GM12878 (cell line): Measurements from ENCODE around the gene SHROOM1.

ENCODE experiments used
- CHD1 ChIP-seq: IDR thresholded peaks from 2 replicates; pipeline ENCODE4 v1.6.1; 2012; ENCODE audit warnings: low read depth, low read length, improper control_type of control experiment
- EP300 ChIP-seq, 2 experiments: fragments of 150-350 bp in 1 of 2; IDR thresholded peaks; 2 replicates each; pipeline ENCODE4 v1.6.1; 2011 to 2012; ENCODE audit warnings: low read depth in 2 of 2, low read length in 2 of 2, borderline replicate concordance in 1 of 2, improper control_type of control experiment in 1 of 2, inconsistent platforms in 1 of 2; ENCODE audit not compliant: control insufficient read depth in 1 of 2
- EZH2 ChIP-seq: IDR thresholded peaks from 2 replicates; pipeline ENCODE4 v1.6.1; 2012; ENCODE audit warnings: low read depth, mild to moderate bottlenecking, control low read depth, inconsistent platforms, low read length, borderline replicate concordance; ENCODE audit not compliant: control insufficient read depth
- NRF1 ChIP-seq: conservative IDR thresholded peaks from 2 replicates; pipeline ENCODE4 v1.6.1; 2011; ENCODE audit warnings: mild to moderate bottlenecking, low read depth, low read length, improper control_type of control experiment
- PML ChIP-seq: IDR thresholded peaks from 2 replicates; pipeline ENCODE4 v1.6.1; 2012; ENCODE audit warnings: low read length, inconsistent platforms
- POLR2A ChIP-seq: IDR thresholded peaks from 2 replicates; pipeline ENCODE4 v1.6.1; 2011; ENCODE audit warnings: low read depth, mild to moderate bottlenecking, low read length
- SP1 ChIP-seq: IDR thresholded peaks from one replicate; pipeline ENCODE4 v1.6.1; 2011; ENCODE audit warnings: low read depth, low read length
- TF ChIP-seq, protein P1 (sequence below): IDR thresholded peaks from 2 replicates; pipeline ENCODE4 v1.6.1; 2012; ENCODE audit warnings: mild to moderate bottlenecking, low read depth, low read length
- TF ChIP-seq, protein P2 (sequence below), 3 experiments: IDR thresholded peaks in 2 of 3; conservative IDR thresholded peaks in 1 of 3; 2 replicates each; pipeline ENCODE4 v1.5.1; 2011; ENCODE audit warnings: low read depth in 3 of 3, low read length in 3 of 3, mild to moderate bottlenecking in 3 of 3, control low read depth in 2 of 3, moderate library complexity in 2 of 3, inconsistent platforms in 1 of 3, mixed read lengths in 1 of 3; ENCODE audit not compliant: control insufficient read depth in 2 of 3, insufficient read depth in 1 of 3; ENCODE audit errors: extremely low read depth in 1 of 3

DNA sequence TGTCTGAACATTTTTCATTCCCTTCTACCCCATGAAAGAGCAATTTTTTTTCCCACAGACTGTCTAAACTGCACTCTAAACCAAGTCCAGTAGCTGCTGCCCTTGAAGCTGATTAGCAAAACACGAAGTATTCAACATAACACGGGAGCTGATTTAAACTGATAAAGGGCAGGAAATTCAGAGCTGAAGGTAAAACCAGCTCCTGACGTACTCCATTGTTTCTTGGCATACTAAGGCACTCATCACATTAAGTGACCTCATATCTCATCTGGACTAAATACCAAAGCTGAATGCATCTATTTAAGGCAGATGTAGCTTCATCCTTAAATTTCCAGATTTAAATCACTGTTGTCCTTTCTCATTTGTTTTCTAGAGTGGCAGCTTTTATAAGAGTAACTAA lies 23.9 kb upstream of the SHROOM1 start:
- TF ChIP-seq EP300 (IDR thresholded peaks at IDR 0.05; ENCODE audit: borderline replicate concordance in 1 of 2, control insufficient read depth in 1 of 2, low read depth in 2 of 2, low read length in 2 of 2) (no peak), NRF1 (no peak), CHD1 (no peak), EZH2 (no peak), SP1 (no peak), POLR2A (no peak), PML (no peak)
- TF ChIP-seq, protein P1, sequence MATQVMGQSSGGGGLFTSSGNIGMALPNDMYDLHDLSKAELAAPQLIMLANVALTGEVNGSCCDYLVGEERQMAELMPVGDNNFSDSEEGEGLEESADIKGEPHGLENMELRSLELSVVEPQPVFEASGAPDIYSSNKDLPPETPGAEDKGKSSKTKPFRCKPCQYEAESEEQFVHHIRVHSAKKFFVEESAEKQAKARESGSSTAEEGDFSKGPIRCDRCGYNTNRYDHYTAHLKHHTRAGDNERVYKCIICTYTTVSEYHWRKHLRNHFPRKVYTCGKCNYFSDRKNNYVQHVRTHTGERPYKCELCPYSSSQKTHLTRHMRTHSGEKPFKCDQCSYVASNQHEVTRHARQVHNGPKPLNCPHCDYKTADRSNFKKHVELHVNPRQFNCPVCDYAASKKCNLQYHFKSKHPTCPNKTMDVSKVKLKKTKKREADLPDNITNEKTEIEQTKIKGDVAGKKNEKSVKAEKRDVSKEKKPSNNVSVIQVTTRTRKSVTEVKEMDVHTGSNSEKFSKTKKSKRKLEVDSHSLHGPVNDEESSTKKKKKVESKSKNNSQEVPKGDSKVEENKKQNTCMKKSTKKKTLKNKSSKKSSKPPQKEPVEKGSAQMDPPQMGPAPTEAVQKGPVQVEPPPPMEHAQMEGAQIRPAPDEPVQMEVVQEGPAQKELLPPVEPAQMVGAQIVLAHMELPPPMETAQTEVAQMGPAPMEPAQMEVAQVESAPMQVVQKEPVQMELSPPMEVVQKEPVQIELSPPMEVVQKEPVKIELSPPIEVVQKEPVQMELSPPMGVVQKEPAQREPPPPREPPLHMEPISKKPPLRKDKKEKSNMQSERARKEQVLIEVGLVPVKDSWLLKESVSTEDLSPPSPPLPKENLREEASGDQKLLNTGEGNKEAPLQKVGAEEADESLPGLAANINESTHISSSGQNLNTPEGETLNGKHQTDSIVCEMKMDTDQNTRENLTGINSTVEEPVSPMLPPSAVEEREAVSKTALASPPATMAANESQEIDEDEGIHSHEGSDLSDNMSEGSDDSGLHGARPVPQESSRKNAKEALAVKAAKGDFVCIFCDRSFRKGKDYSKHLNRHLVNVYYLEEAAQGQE: no peak
- TF ChIP-seq, protein P2, sequence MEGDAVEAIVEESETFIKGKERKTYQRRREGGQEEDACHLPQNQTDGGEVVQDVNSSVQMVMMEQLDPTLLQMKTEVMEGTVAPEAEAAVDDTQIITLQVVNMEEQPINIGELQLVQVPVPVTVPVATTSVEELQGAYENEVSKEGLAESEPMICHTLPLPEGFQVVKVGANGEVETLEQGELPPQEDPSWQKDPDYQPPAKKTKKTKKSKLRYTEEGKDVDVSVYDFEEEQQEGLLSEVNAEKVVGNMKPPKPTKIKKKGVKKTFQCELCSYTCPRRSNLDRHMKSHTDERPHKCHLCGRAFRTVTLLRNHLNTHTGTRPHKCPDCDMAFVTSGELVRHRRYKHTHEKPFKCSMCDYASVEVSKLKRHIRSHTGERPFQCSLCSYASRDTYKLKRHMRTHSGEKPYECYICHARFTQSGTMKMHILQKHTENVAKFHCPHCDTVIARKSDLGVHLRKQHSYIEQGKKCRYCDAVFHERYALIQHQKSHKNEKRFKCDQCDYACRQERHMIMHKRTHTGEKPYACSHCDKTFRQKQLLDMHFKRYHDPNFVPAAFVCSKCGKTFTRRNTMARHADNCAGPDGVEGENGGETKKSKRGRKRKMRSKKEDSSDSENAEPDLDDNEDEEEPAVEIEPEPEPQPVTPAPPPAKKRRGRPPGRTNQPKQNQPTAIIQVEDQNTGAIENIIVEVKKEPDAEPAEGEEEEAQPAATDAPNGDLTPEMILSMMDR (IDR thresholded peaks at IDR 0.05 in 2 of 3, conservative IDR thresholded peaks at IDR 0.05 in 1 of 3; ENCODE audit: control insufficient read depth in 2 of 3, extremely low read depth in 1 of 3, insufficient read depth in 1 of 3, low read depth in 3 of 3, low read length in 3 of 3): no peak
